Posterior cingulate gyrus (tissue), 11 donors: ENCODE data around the gene LYSMD3.
A peak's percentile ranks its signal among the peaks of the same experiment; 100 is the strongest.
"Not testable (repeated sequence)": the region's sequence is repeated elsewhere in the genome, so short reads cannot be mapped to it uniquely, and the experiment has no call there.

Source experiments
- DNase-seq, 10 donors: peaks; one replicate each; pipeline versions ENCODE4 v3.0.0 to v3.0.0-alpha.2; 2020 to 2021; ENCODE audit warnings: mixed read lengths in 3 of 10
- intact Hi-C: fragments of 100-400 bp; cut with DNase I; formaldehyde crosslinking; loops from one replicate; pipeline ENCODE4 v1.15.1; 2023

Gene LYSMD3

GRCh38 chr5:90529194-90529938 lies at the start of gene LYSMD3:
Gene LYSMD3 (minus strand): TSS chr5:90529584. CDS start chr5:90525289, 4,295 bp downstream.
- intact Hi-C loops: loop anchor here (1.0 kb wide), 2 partner anchors 55 to 119 kb away; partner anchors contain the start of genes MBLAC2 and POLR3G
- peak; percentile 90 to 99 (median 96) for DNase-seq

GRCh38 chr5:90576566-90576965 lies 47.2 kb upstream of the LYSMD3 start:
- not testable (repeated sequence) for DNase-seq

GRCh38 chr5:90575712-90576111 lies 46.3 kb upstream of the LYSMD3 start:
- intact Hi-C loops: no loop called here
- no peak for DNase-seq

More at GRCh38 chr5:90576566-90576965, 47.2 kb upstream of the LYSMD3 start:
- intact Hi-C loops: not testable (repeated sequence)

GRCh38 chr5:90571147-90571773 lies 41.9 kb upstream of the LYSMD3 start:
- intact Hi-C loops: no loop called here
- no peak for DNase-seq

GRCh38 chr5:90570034-90570433 lies 40.6 kb upstream of the LYSMD3 start:
- DNase-seq: no peak
- intact Hi-C loops: no loop called here

- no peak for DNase-seq
- intact Hi-C loops: no loop called here
Observed at GRCh38 chr5:90569084-90569483, 39.7 kb upstream of the LYSMD3 start.

GRCh38 chr5:90565491-90565890 lies 36.1 kb upstream of the LYSMD3 start:
- intact Hi-C loops: no loop called here
- DNase-seq: no peak

GRCh38 chr5:90563108-90563507 lies 33.7 kb upstream of the LYSMD3 start:
- intact Hi-C loops: no loop called here
- DNase-seq: no peak

GRCh38 chr5:90562341-90562740 lies 33.0 kb upstream of the LYSMD3 start:
- no peak for DNase-seq
- intact Hi-C loops: no loop called here

- DNase-seq: no peak
- intact Hi-C loops: no loop called here
Observed at GRCh38 chr5:90561766-90562165, 32.4 kb upstream of the LYSMD3 start.

- intact Hi-C loops: no loop called here
Observed at GRCh38 chr5:90560771-90561170, 31.4 kb upstream of the LYSMD3 start.

GRCh38 chr5:90558344-90559192 lies 29.2 kb upstream of the LYSMD3 start, which contains the start of gene ADGRV1:
Gene ADGRV1 (plus strand): TSS chr5:90558797. CDS start chr5:90558896, 99 bp downstream.
- intact Hi-C loops: no loop called here
- DNase-seq: peak; percentile 52 to 97 (median 76)

More at GRCh38 chr5:90560771-90561170, 31.4 kb upstream of the LYSMD3 start:
- DNase-seq: no peak

GRCh38 chr5:90557871-90558270 lies 28.5 kb upstream of the LYSMD3 start:
- intact Hi-C loops: no loop called here
- no peak for DNase-seq

GRCh38 chr5:90557391-90557790 lies 28.0 kb upstream of the LYSMD3 start:
- DNase-seq: no peak
- intact Hi-C loops: no loop called here

- DNase-seq: no peak
- intact Hi-C loops: no loop called here
Observed at GRCh38 chr5:90555666-90556065, 26.3 kb upstream of the LYSMD3 start.

- intact Hi-C loops: no loop called here
- DNase-seq: no peak
Observed at GRCh38 chr5:90554358-90555006, 25.1 kb upstream of the LYSMD3 start.

GRCh38 chr5:90553711-90554110 lies 24.3 kb upstream of the LYSMD3 start:
- DNase-seq: no peak
- intact Hi-C loops: no loop called here

- intact Hi-C loops: no loop called here
- DNase-seq: no peak
Observed at GRCh38 chr5:90551376-90551775, 22.0 kb upstream of the LYSMD3 start.

- intact Hi-C loops: no loop called here
- no peak for DNase-seq
Observed at GRCh38 chr5:90550963-90551362, 21.6 kb upstream of the LYSMD3 start.

GRCh38 chr5:90549729-90550275 lies 20.4 kb upstream of the LYSMD3 start:
- DNase-seq: no peak
- intact Hi-C loops: no loop called here
